LNCaP clone FGC (cell line): ENCODE measurements around the gene CCDC187.

Experiments used
- DNase-seq: peaks from one replicate; pipeline ENCODE4 v3.0.0-alpha.2; 2011; ENCODE audit warnings: low read depth
- H3K4me3 ChIP-seq: 2 replicates; pipeline ENCODE4 v1.5.1; 2011; ENCODE audit warnings: mild to moderate bottlenecking, low read depth, low read length, control low read depth
- CTCF ChIP-seq: IDR thresholded peaks from 2 replicates; pipeline ENCODE4 v1.5.1; 2012; ENCODE audit warnings: mild to moderate bottlenecking; ENCODE audit not compliant: control insufficient read depth, insufficient read depth; ENCODE audit errors: extremely low read depth

CCDC187 gene

DNA sequence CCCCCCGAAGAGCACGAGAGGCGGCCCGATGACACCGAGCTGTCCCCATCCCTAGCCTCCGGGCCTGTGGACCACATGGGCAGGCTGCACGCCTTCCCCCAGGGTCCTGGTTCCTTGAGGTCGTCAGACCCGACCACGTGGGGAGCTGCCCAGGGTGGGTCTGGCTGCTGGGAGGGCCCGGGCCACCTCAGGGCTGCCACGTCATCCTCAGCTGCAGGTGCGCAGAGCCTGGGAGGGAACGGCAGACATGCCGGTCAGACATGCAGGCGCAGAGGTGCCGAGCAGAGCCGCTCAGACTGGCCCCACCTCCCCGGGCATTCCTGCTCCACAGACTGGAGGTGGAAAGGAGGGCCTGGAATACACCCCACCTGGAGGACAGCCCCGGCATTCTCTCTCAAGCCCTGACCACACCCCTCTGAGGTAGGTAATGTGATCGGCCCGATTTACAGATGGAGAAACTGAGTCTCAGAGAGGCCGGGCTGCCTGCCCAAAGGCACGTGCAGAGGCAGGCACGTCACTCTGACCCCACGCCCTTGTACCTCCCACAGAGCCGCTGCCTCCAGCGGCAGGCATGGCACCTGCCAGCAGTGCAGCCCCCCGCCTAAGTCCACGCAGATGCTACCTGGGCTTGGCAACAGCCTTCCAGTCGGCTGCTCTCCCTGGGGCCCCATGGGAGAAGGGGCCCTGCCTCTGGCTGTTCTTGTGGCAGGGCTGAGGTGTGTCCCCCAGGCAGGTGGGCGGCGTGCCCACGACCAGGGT lies 649 bp downstream of the CCDC187 start:
- no peak overlapping the region for H3K4me3 ChIP-seq
- no peak for TF ChIP-seq CTCF
- DNase-seq, result no peak

- TF ChIP-seq CTCF, result no peak
- H3K4me3 ChIP-seq, result no peak overlapping the region
- DNase-seq, result no peak
These were observed 1.4 kb downstream of the CCDC187 start for GRCh38 chr9:136302527-136302926.

DNA sequence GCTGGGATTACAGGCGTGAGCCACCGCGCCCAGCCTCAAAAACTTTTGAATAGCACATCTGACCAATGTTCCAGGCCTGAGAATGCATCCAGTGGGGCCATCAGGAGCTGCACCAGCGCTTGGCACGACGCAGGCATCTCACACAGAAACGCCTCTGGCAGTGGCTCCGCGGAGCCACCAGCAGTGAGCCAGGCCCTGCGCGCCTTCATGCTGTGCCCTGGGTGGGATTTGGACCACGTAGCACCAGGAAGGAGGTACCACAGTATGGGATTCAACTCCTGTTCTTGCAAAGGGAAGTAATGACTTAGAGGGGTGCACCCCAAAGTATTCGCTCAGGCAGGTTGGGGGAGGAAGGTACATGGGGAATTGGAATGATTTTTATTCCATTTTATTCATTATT lies 3.0 kb downstream of the CCDC187 start:
- no peak for TF ChIP-seq CTCF

GRCh38 chr9:136300016-136300545 lies 3.8 kb downstream of the CCDC187 start:
- no peak for TF ChIP-seq CTCF
- H3K4me3 ChIP-seq, result no peak overlapping the region
- no peak for DNase-seq

More for the DNA sequence above, 3.0 kb downstream of the CCDC187 start:
- no peak overlapping the region for H3K4me3 ChIP-seq
- no peak for DNase-seq

- no peak for DNase-seq
- no peak overlapping the region for H3K4me3 ChIP-seq
- no peak for TF ChIP-seq CTCF
These were observed 4.4 kb downstream of the CCDC187 start for GRCh38 chr9:136299541-136299940.

- no peak for DNase-seq
- TF ChIP-seq CTCF, result no peak
- no peak overlapping the region for H3K4me3 ChIP-seq
These were observed 4.8 kb downstream of the CCDC187 start for GRCh38 chr9:136299116-136299515.
